ENCODE results near the gene FKBP2. TPM values are rescaled to one million over a fixed set of nuclear protein-coding genes. Genes with fewer than 3 reads are reported as not detected.

Gene FKBP2
- total and polyA plus RNA-seq, 2 of the 4 experiments (the other 2 are of a cell fraction): 36.2 to 76.4 TPM

DNA sequence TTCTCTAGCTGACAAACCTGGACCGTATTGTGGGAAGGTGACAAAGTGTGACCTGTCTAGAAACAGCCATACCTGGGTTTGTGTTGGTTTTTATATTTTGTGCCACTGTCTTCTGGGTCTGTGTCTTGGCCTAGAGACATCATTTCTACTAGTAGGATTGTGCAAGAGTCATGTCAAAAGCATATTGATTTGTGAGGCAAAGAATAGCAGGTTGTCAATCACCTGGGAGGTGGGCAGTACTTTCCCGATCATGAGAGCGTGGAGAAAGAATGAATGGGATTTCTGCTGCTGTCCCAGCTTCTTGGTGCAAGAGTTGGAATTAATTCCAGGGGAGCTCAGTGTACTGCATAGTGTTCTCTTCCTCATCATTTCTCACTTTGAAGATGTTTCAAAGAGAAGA, 39.4 kb upstream of the FKBP2 start:
- Histone ChIP-seq H3K4me3 (ENCODE audit: insufficient read depth, low read depth, low read length) (no peak overlapping the region), H3K27me3 (ENCODE audit: control insufficient read depth, insufficient read depth, low read length) (no peaks in the 10 kb centered on the region), H2BK120ac (ENCODE audit: low read depth, low read length) (no peak overlapping the region), H4K91ac (ENCODE audit: insufficient read depth, low read depth, low read length) (no peak overlapping the region), H4K20me1 (ENCODE audit: insufficient read depth, low read length) (peaks cover 13% of the 10 kb centered on the region; the same call in 1 of the 2 replicates), H3K9me1 (ENCODE audit: insufficient read depth, low read length) (no peaks in the 10 kb centered on the region), H2AK5ac (ENCODE audit: low read depth, low read length) (no peak overlapping the region), H2AK9ac (replicated peaks; ENCODE audit: low read depth, low read length, poor library complexity) (no peak overlapping the region), H3K27ac (ENCODE audit: insufficient read depth, low read length) (no peak overlapping the region), H2AFZ (replicated peaks; ENCODE audit: low read length, poor library complexity) (no peak overlapping the region), H3K56ac (ENCODE audit: extremely low read depth, insufficient read depth, low read length) (no peak overlapping the region), H3K4me2 (ENCODE audit: low read depth, low read length) (no peak overlapping the region), H3K79me1 (ENCODE audit: low read depth in 1 of 2, low read length in 2 of 2) (peaks cover 12 to 37% of the 10 kb centered on the region in 2 experiments; a peak in 3 of 4 replicates), H2BK20ac (ENCODE audit: low read depth, low read length) (no peak overlapping the region), H3K14ac (replicated peaks; ENCODE audit: low read depth, low read length) (no peak overlapping the region), H3K18ac (ENCODE audit: low read depth, low read length) (no peak overlapping the region), H3K4ac (ENCODE audit: low read depth, low read length) (no peak overlapping the region), H2BK5ac (ENCODE audit: low read depth, low read length, poor library complexity, severe bottlenecking) (no peak overlapping the region), H2BK15ac (ENCODE audit: low read depth, low read length) (no peak overlapping the region), H4K8ac (ENCODE audit: low read depth in 2 of 2, low read length in 2 of 2) (no peak overlapping the region), H3K23ac (ENCODE audit: low read depth, low read length) (no peak overlapping the region), H3K36me3 (ENCODE audit: control insufficient read depth, insufficient read depth, low read length) (peaks cover 70% of the 10 kb centered on the region), H3K9ac (ENCODE audit: low read depth, low read length) (no peak overlapping the region), H3K4me1 (ENCODE audit: control insufficient read depth, insufficient read depth, low read length) (no peaks in the 10 kb centered on the region), H3K9me3 (ENCODE audit: control insufficient read depth, insufficient read depth, low read length) (no peaks in the 10 kb centered on the region), H4K5ac (ENCODE audit: low read depth, low read length) (no peak overlapping the region)
- dilution Hi-C loops (cut with HindIII; ENCODE audit: low sequenced_read_pairs, unreplicated experiment): no loop called here
- no CpG with 5 or more reads among the region's 3 CpGs for WGBS, 2 experiments (ENCODE audit: extremely low coverage in 2 of 2, insufficient read length in 1 of 2)
- DNase-seq: no peak
- ChIA-PET CTCF (no interaction called here), POLR2A (ENCODE audit: unreplicated experiment) (interaction anchor here (0.6 kb wide), 1 partner anchor 16 kb away, joined by 7 read pairs; the partner anchor contains the start of gene STIP1)
- TF ChIP-seq NFE2L2 (IDR thresholded peaks at IDR 0.05; ENCODE audit: low read depth, low read length) (no peak), CEBPB (IDR thresholded peaks at IDR 0.05; ENCODE audit: low read depth, low read length) (peak; percentile 58)
- ATAC-seq (ENCODE audit: low read depth): no peak
- BruUV-seq (replicated peaks): no TSS peak
- in situ Hi-C loops (cut with MboI; ENCODE audit: low sequenced_read_pairs): loop anchor here (5.0 kb wide), 1 partner anchor 101 kb away; the partner anchor contains the start of gene CATSPERZ
- intact Hi-C loops (cut with micrococcal nuclease): loop anchor here (10.0 kb wide), 1 partner anchor 453 kb away; no protein-coding TSS in a partner anchor
